Colonic mucosa (tissue), 4 donors: ENCODE measurements around the gene EDN3. TPM values are rescaled to one million over a fixed set of nuclear protein-coding genes. Genes with fewer than 3 reads are reported as not detected.

Experiments
- DNase-seq: peaks from one replicate; pipeline ENCODE4 v3.0.0-alpha.2; 2020
- H3K27ac ChIP-seq: fragments of 200-600 bp; one replicate; pipeline ENCODE4 v1.8.0; 2021
- H3K27me3 ChIP-seq: fragments of 200-600 bp; one replicate; pipeline ENCODE4 v1.8.0; 2021
- H3K36me3 ChIP-seq: fragments of 200-600 bp; one replicate; pipeline ENCODE4 v1.8.0; 2021
- H3K4me1 ChIP-seq: fragments of 200-600 bp; one replicate; pipeline ENCODE4 v1.8.0; 2021; ENCODE audit warnings: mild to moderate bottlenecking
- H3K4me3 ChIP-seq: fragments of 200-600 bp; one replicate; pipeline ENCODE4 v1.8.0; 2021
- H3K9ac ChIP-seq, 2 donors: one replicate each; pipeline ENCODE4 v1.7.0; 2013; ENCODE audit warnings: control low read depth in 2 of 2, low read depth in 2 of 2, low read length in 2 of 2
- H3K9me3 ChIP-seq: fragments of 200-600 bp; one replicate; pipeline ENCODE4 v1.8.0; 2021
- intact Hi-C: fragments of 100-400 bp; cut with DNase I; formaldehyde crosslinking; loops from one replicate; pipeline ENCODE4 v1.14.1; 2022
- total RNA-seq, 2 donors: library from RNA; stranded (reverse); fragmentation: NEBNext Ultra II Directional in 1 of 2; extraction: Animal tissue kit (Norgen Biotek cat#: 25700) in 1 of 2; gene quantifications; one replicate each; pipeline ENCODE4 v1.2.1, GENCODE V29; 2021
- TF ChIP-seq, protein P1 (sequence below): fragments of 200-600 bp; IDR thresholded peaks from one replicate; pipeline ENCODE4 v1.8.0; 2022; ENCODE audit warnings: antibody characterized with exemption, mild to moderate bottlenecking
- donor health status: healthy.
- donor health status: DM: no; HTN: no; CAD: no.
- donor health status: DM: no; HTN: no; CAD: no.

EDN3 gene
- total RNA-seq, 2 donors from 2014 or later: 11.7 to 28.8 TPM

DNA sequence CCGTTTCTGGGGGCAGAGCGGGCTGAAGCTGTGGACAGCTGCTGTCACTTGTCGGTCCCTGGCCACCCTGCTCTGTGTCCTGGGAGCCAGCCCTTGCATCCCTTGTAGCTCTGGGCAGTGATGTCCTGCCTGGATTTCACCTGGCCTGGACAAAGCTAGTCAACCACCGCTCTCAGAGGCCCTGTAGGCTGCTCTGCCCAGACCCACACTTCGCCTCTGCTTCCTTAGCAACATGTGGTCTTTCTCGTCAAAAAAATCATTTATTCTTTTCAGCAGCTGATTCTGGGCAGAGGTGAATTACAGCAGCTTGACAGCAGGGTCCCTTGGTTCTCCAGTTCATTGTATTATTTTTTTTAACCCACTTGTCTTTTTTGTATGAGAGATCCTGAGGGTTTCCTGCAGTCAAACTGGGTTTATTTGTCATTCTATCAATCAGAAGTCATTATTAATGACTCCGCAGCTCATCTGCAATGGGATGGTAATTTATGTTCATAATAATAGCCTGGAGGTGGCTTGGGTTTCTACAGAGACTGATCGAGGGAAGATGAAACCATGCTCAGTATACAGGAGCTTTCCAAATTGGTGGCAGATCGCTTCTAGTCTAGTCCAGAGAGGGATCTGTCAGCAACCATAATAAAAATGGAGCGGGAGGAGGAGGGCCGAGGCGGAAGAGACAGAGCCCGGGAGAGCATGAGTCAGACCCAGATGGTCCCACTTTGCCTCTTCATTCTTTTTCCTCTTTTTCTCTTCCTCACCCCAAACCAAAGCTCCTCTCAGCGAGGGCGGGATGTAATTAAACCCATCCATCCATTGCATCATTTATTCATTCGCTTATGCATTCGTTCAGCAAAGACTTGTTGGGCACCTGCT is 22.4 kb downstream of the EDN3 start:
- no peak overlapping the region for H3K27ac ChIP-seq
- TF ChIP-seq, protein P1, sequence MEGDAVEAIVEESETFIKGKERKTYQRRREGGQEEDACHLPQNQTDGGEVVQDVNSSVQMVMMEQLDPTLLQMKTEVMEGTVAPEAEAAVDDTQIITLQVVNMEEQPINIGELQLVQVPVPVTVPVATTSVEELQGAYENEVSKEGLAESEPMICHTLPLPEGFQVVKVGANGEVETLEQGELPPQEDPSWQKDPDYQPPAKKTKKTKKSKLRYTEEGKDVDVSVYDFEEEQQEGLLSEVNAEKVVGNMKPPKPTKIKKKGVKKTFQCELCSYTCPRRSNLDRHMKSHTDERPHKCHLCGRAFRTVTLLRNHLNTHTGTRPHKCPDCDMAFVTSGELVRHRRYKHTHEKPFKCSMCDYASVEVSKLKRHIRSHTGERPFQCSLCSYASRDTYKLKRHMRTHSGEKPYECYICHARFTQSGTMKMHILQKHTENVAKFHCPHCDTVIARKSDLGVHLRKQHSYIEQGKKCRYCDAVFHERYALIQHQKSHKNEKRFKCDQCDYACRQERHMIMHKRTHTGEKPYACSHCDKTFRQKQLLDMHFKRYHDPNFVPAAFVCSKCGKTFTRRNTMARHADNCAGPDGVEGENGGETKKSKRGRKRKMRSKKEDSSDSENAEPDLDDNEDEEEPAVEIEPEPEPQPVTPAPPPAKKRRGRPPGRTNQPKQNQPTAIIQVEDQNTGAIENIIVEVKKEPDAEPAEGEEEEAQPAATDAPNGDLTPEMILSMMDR: no peak
- no peaks in the 10 kb centered on the region for H3K27me3 ChIP-seq
- no peaks in the 10 kb centered on the region for H3K9me3 ChIP-seq
- DNase-seq: no peak
- intact Hi-C loops: no loop called here
- H3K36me3 ChIP-seq: no peaks in the 10 kb centered on the region
- H3K4me1 ChIP-seq: no peaks in the 10 kb centered on the region
- H3K9ac ChIP-seq: no peak overlapping the region
- H3K4me3 ChIP-seq: no peak overlapping the region

DNA sequence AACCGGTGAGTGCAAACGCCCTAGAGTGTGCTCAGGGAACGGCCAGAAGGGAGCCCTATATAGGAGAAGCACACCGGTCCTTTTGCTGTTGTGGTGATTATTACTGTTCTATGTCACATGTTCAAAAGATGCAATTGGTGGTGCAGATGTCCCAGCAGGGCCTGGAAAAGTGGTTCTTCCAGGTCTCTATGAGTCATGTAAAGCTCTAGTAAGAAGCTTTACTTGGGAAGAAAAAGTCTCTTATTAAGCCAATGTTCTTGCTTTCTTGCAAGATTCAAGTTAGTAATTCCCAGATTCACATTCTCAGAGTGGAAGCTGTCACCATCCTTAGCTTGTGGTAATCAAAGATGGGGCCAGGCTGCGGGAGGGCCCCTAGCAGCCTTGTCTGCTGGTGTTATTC is 23.3 kb downstream of the EDN3 start:
- no peaks in the 10 kb centered on the region for H3K36me3 ChIP-seq

DNA sequence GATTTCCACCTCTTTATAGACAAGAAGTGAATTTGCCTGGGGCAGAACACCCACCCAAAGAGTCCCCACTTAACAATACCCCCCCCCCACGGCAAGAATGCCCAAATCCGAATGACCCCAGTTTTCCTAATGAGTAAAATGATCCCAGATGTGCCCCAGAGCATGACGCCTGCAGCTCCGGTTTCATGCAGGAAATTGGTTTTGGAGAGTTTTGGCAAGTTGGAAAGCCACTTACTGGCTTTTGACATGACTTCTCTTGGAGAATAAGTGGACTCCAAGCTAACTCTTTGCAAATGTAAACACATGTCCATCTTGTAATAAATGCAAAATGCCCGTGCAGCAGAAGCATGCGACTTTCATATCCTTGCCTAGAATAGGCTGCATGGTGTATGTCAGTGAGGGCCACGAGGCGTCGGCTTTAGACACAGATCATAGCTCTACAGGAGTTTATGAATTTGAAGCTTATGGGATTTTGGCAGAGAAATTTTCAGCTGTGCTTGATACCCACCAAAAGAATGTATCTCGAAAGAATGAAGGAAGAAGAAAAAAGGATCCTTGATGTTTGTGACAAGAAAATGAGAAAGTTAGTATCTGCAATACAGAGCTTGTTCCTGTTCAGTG is 24.2 kb downstream of the EDN3 start:
- Histone ChIP-seq H3K9ac (no peak overlapping the region), H3K27ac (no peak overlapping the region), H3K27me3 (no peaks in the 10 kb centered on the region), H3K9me3 (no peaks in the 10 kb centered on the region), H3K4me3 (no peak overlapping the region), H3K36me3 (no peaks in the 10 kb centered on the region), H3K4me1 (no peaks in the 10 kb centered on the region)
- intact Hi-C loops: no loop called here
- DNase-seq: no peak
- TF ChIP-seq, protein P1: no peak

More for the DNA sequence above, 23.3 kb downstream of the EDN3 start:
- Histone ChIP-seq H3K9ac (no peak overlapping the region), H3K27ac (no peak overlapping the region), H3K9me3 (no peaks in the 10 kb centered on the region), H3K4me3 (no peak overlapping the region), H3K27me3 (no peaks in the 10 kb centered on the region), H3K4me1 (no peaks in the 10 kb centered on the region)
- TF ChIP-seq, protein P1: no peak
- intact Hi-C loops: no loop called here
- no peak for DNase-seq

- DNase-seq: no peak
- Histone ChIP-seq H3K27me3 (no peaks in the 10 kb centered on the region), H3K4me1 (no peaks in the 10 kb centered on the region), H3K9me3 (no peaks in the 10 kb centered on the region), H3K36me3 (no peaks in the 10 kb centered on the region), H3K9ac (no peak overlapping the region), H3K4me3 (no peak overlapping the region), H3K27ac (no peak overlapping the region)
- TF ChIP-seq, protein P1: no peak
- intact Hi-C loops: no loop called here
Observed at GRCh38 chr20:59325142-59325523, 24.7 kb downstream of the EDN3 start.

DNA sequence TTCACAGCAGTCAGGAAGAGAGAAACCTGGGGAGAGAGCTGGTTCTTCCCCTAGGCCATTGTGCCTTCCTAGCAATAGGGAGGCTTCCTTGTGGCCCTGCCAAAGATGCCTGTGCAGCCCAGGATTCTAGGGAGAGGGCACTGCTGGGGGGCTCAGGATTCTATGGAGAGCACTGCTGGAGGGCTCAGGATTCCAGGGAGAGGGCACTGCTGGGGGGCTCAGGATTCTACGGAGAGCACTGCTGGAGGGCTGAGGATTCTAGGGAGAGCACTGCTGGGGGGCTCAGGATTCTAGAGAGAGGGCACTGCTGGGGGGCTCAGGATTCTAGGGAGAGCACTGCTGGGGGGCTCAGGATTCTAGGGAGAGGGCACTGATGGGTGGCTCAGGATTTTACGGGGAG is 25.8 kb downstream of the EDN3 start:
- Histone ChIP-seq H3K4me1 (no peaks in the 10 kb centered on the region), H3K27ac (no peak overlapping the region), H3K27me3 (no peaks in the 10 kb centered on the region), H3K36me3 (no peaks in the 10 kb centered on the region), H3K9ac (no peak overlapping the region), H3K9me3 (no peaks in the 10 kb centered on the region), H3K4me3 (no peak overlapping the region)
- DNase-seq: no peak
- intact Hi-C loops: no loop called here
- TF ChIP-seq, protein P1: no peak
